Endothelial cell of umbilical vein (primary cell): ENCODE measurements around the gene CPA3.

Experiments
- EZH2 ChIP-seq: IDR thresholded peaks from 2 replicates; pipeline ENCODE4 v1.6.1; 2012; ENCODE audit warnings: borderline replicate concordance, low read depth, mild to moderate bottlenecking, moderate library complexity, low read length, inconsistent platforms; ENCODE audit not compliant: severe bottlenecking
- FOS ChIP-seq: IDR thresholded peaks from 2 replicates; pipeline ENCODE4 v1.6.1; 2011; ENCODE audit warnings: mild to moderate bottlenecking, low read length, moderate library complexity, borderline replicate concordance; ENCODE audit not compliant: insufficient read depth
- GATA2 ChIP-seq: IDR thresholded peaks from 2 replicates; pipeline ENCODE4 v1.7.0; 2011; ENCODE audit warnings: low read depth, mild to moderate bottlenecking, moderate library complexity, mixed read lengths, low read length; ENCODE audit not compliant: insufficient read length, insufficient read depth
- JUN ChIP-seq: IDR thresholded peaks from 2 replicates; pipeline ENCODE4 v1.6.1; 2011; ENCODE audit warnings: borderline replicate concordance, low read depth; ENCODE audit not compliant: insufficient read length, insufficient read depth
- MYC ChIP-seq: IDR thresholded peaks from one replicate; pipeline ENCODE4 v1.6.1; 2011; ENCODE audit warnings: mild to moderate bottlenecking, low read depth, low read length
- POLR2A ChIP-seq: IDR thresholded peaks from 2 replicates; pipeline ENCODE4 v1.6.1; 2012; ENCODE audit warnings: low read depth, mild to moderate bottlenecking, control low read depth, low read length
- POLR2AphosphoS5 ChIP-seq: IDR thresholded peaks from 2 replicates; pipeline ENCODE4 v1.6.1; 2012; ENCODE audit warnings: low read depth, mild to moderate bottlenecking, control low read depth, low read length, moderate library complexity; ENCODE audit not compliant: insufficient read depth
- TF ChIP-seq, protein P1 (sequence below), 2 donors: IDR thresholded peaks; 1 replicate in 1 of 2; 2 replicates in 1 of 2; pipeline ENCODE4 v1.5.1; 2011; ENCODE audit warnings: low read length in 2 of 2, mild to moderate bottlenecking in 2 of 2, moderate library complexity in 2 of 2, control low read depth in 1 of 2, inconsistent platforms in 1 of 2, low read depth in 1 of 2; ENCODE audit not compliant: insufficient read depth in 1 of 2; ENCODE audit errors: extremely low read depth in 1 of 2
- TF ChIP-seq, protein P2 (sequence below): IDR thresholded peaks from 2 replicates; pipeline ENCODE4 v1.6.1; 2011; ENCODE audit not compliant: insufficient read depth, insufficient read length

DNA sequence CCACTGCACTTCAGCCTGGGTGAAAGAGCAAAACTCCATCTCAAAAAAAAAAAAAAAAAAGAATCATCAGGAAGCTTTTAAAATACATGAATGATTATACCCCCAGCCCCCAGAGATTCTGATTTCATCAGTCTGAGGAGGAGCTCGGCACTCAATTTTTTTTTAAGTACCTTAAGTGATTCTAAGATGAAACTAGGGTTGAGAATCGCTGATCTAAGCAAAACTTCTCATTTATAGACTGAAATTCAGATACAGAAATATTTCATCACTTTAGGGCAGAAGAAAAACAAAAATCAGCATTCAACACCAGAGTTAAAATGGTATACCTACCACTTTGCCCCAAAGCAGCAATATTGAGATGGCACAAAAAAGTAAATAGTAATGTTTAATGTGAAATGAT, 24.7 kb downstream of the CPA3 start:
- TF ChIP-seq, protein P1, sequence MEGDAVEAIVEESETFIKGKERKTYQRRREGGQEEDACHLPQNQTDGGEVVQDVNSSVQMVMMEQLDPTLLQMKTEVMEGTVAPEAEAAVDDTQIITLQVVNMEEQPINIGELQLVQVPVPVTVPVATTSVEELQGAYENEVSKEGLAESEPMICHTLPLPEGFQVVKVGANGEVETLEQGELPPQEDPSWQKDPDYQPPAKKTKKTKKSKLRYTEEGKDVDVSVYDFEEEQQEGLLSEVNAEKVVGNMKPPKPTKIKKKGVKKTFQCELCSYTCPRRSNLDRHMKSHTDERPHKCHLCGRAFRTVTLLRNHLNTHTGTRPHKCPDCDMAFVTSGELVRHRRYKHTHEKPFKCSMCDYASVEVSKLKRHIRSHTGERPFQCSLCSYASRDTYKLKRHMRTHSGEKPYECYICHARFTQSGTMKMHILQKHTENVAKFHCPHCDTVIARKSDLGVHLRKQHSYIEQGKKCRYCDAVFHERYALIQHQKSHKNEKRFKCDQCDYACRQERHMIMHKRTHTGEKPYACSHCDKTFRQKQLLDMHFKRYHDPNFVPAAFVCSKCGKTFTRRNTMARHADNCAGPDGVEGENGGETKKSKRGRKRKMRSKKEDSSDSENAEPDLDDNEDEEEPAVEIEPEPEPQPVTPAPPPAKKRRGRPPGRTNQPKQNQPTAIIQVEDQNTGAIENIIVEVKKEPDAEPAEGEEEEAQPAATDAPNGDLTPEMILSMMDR (IDR thresholded peaks at IDR 0.05; ENCODE audit: extremely low read depth in 1 of 2, insufficient read depth in 1 of 2, low read depth in 1 of 2, low read length in 2 of 2) = no peak
- TF ChIP-seq EZH2 (no peak), POLR2A (no peak), MYC (no peak), POLR2AphosphoS5 (no peak), GATA2 (no peak), FOS (no peak), JUN (no peak)
- TF ChIP-seq, protein P2, sequence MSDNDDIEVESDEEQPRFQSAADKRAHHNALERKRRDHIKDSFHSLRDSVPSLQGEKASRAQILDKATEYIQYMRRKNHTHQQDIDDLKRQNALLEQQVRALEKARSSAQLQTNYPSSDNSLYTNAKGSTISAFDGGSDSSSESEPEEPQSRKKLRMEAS = no peak
